A673 (cell line): ENCODE data around the gene C13orf42.

Experiments
- CTCF ChIP-seq: fragments of 300-800, 200-600 bp; sonication (generic); conservative IDR thresholded peaks from 2 replicates; pipeline ENCODE4 v1.5.1; 2017; ENCODE audit warnings: low read depth, mild to moderate bottlenecking, antibody characterized with exemption, low read length, moderate library complexity, mixed read lengths
- EZH2 ChIP-seq: fragments of 200-600 bp; sonication (generic); IDR thresholded peaks from 2 replicates; pipeline ENCODE4 v1.6.1; 2017; ENCODE audit warnings: borderline replicate concordance, low read depth, mild to moderate bottlenecking, mixed read lengths, antibody characterized with exemption, low read length; ENCODE audit not compliant: poor library complexity, severe bottlenecking

- TF ChIP-seq CTCF (no peak), EZH2 (no peak)
Observed at GRCh38 chr13:51136276-51136980, 25.4 kb upstream of the C13orf42 start.
